ENCODE results near the gene SRRM2.

DNA sequence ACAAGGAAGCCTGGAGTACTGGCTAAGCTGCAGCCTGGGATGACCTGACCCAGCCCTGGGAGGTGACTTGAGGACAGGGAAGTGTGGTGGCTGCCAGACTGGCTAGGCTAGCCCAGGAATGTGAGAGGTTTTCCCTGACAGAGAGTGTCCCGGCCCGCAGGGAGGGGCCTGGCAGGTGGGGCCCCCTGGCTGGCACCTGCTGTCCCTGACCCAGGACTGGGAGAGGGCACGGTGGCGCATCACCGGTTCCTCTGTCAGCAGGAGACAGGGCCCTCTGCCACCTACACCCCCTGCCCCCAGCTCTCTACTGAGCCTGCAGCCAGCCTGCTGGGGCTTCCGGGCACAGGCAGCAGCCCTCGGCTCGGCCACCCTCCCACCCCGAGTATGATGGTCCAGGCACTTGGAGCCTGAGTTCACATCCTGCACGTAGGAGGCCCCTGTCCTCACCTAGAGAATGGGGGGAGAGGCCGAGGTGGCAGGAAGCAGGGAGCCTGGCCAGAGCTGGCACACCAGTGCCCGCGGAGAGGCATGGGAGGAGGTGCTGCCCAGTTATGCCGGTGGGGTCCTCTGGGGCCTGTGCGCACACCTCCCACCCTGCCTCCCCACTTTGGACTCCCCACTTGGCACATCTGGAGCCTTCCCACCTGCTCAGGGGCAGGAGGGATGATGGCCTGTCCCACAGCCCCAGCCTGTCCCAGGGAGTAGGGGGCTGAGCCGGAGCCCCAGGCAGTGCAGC, 32.9 kb upstream of the SRRM2 start:
- no peak for TF ChIP-seq EZH2 (IDR thresholded peaks at IDR 0.05; ENCODE audit: insufficient read depth, poor library complexity, severe bottlenecking)
- TF ChIP-seq EZH2phosphoT487 (IDR thresholded peaks at IDR 0.05; ENCODE audit: insufficient read depth, low read depth), result no peak

Data from GM23248 (cell line).